ENCODE results near the gene PRKCSH.

PRKCSH gene

DNA sequence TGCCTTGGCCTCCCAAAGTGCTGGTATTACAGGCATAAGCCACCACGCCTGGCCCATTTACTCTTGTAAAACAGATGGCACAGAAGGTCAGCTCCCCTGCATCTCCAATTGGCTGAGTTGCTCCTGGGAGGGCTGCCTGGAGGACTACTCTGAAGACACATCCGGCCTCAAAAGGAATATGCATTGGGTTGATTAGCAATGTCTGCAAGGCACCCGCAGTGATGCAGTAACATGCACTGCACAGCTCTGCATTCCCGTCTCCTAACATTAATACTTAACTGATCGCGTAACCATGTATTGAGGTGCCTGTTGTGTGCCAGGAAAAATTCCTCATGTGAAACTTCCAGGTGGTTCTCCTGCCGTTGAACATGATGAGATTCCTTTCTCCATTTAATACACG is 40.4 kb downstream of the PRKCSH start:
- H3K4me3 ChIP-seq (ENCODE audit: low read length): no peak overlapping the region
- no peak for TF ChIP-seq CTCF (conservative IDR thresholded peaks at IDR 0.05; ENCODE audit: low read length)
- DNase-seq (ENCODE audit: low read depth): no peak

DNA sequence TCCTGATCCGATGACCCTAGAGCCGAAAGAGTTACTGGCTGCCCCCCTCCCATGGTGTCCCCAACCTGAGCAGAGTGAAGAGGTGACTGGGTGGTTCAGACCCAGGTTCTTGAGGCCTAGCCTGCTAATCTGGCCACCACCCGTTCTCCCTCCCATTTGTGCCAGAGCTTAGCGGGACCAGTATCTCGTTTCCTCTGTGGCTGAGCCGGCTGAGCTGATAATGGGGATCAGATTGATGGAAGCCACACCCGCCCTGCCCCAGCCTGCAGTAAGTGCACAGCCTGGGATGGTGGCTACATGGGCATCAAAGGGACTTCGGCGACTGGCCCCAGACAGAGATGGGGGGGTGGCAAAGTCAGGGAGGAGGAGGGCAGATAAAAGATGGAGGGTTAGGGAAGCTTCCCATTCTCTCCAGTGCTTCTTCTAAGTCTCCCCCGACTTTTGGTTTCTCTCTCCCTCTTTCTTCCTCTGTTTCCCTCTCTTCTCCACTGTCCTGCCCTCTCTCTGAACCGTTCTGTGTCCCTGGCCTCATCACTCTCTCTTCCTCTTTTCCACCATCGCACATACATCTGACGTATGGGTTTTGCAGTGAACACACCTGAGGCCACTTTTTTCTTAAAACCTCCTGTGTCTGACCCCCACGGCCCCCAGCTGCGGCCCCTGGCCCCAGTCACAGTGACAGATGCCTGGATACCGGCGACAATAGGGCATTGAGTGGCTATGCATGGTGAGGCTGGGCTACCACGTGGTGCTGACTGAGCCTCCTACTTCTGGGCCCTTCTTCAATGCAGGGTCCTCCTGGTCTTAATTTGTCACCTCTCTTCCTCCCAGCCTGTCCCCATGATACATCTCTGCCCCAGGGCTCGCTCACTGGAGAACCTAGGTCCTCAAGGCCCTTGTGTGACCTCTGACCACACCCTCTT is 43.0 kb downstream of the PRKCSH start:
- TF ChIP-seq CTCF (conservative IDR thresholded peaks at IDR 0.05; ENCODE audit: low read length): no peak
- no peak for DNase-seq (ENCODE audit: low read depth)
- no peak overlapping the region for H3K4me3 ChIP-seq (ENCODE audit: low read length)

- no peak for DNase-seq (ENCODE audit: low read depth)
- H3K4me3 ChIP-seq (ENCODE audit: low read length): no peak overlapping the region
- no peak for TF ChIP-seq CTCF (conservative IDR thresholded peaks at IDR 0.05; ENCODE audit: low read length)
Measured at GRCh38 chr19:11479090-11479897, 43.9 kb downstream of the PRKCSH start.

DNA sequence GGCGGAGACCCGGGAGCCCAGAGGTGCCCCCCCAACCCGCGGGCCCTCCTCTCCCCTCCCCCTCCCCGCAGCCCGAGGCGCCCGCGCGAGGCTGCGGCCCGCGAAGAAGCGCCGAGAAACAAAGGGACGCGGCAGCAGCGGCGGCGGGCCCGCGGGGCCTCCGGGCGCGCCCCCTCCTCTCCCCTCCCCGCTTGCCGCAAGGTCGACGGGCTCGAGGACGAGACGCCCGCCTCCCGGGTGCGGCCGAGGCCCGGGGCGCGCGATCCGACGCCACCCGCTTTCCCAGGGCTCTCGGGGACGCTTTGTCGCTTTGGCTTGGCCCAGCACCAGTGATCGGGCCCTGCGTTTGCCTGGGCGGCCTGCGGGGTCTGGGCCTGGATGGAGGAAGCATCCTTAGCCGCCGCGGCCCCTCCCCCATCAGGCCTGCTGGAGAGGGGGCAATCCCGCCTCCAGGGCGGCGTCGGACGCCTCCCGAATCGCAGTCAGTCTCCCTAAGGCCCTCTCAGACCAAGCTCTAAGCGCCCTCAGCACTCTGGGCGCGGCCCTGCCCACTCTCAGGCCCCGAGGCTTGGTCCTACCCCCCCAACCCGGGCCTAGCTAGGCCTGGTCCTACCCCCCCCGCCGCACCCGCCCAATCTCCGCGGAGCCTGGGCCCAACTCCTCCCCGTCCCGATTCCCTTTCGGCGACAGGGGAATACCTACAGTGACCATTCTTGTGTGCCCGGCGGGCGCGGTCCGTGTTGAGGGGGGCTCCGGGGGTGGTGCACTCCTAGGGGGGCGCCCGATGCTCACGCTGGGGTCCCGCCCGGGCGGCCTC is 44.7 kb downstream of the PRKCSH start:
- no peak for TF ChIP-seq CTCF (conservative IDR thresholded peaks at IDR 0.05; ENCODE audit: low read length)
- no peak overlapping the region for H3K4me3 ChIP-seq (ENCODE audit: low read length)

GRCh38 chr19:11480715-11481533 is 45.5 kb downstream of the PRKCSH start, which contains the start of gene ELAVL3:
Gene ELAVL3 (minus strand): TSS chr19:11481046. CDS start chr19:11480608, 438 bp downstream.
- TF ChIP-seq CTCF (conservative IDR thresholded peaks at IDR 0.05; ENCODE audit: low read length): no peak
- no peak for DNase-seq (ENCODE audit: low read depth)
- no peak within 1 kb of the TSS for H3K4me3 ChIP-seq (ENCODE audit: low read length)

More for the DNA sequence above, 44.7 kb downstream of the PRKCSH start:
- no peak for DNase-seq (ENCODE audit: low read depth)
